ENCODE measurements around the gene C1orf159.

C1orf159 gene

GRCh38 chr1:1123581-1124507 lies 8.0 kb upstream of the C1orf159 start:
- Histone ChIP-seq H3K36me3 (ENCODE audit: control insufficient read depth, insufficient read depth, low read length) (no peaks in the 10 kb centered on the region), H3K4me1 (ENCODE audit: control insufficient read depth, insufficient read depth, low read length) (no peaks in the 10 kb centered on the region; the same call in 1 of the 2 replicates), H3K9me3 (ENCODE audit: control insufficient read depth, insufficient read depth, low read length) (no peaks in the 10 kb centered on the region), H3K27me3 (ENCODE audit: control insufficient read depth, insufficient read depth, low read length) (no peaks in the 10 kb centered on the region), H3K27ac (ENCODE audit: low read length) (no peak overlapping the region), H3K4me3 (ENCODE audit: low read length) (no peak overlapping the region)
- whole genome bisulfite sequencing (ENCODE audit: insufficient coverage, insufficient read length): no CpG with 5 or more reads among the region's 23 CpGs
- DNase-seq (ENCODE audit: low read depth, low spot score): no peak

- Histone ChIP-seq H3K4me1 (ENCODE audit: control insufficient read depth, insufficient read depth, low read length) (no peaks in the 10 kb centered on the region; the same call in 1 of the 2 replicates), H3K4me3 (ENCODE audit: low read length) (no peak overlapping the region), H3K9me3 (ENCODE audit: control insufficient read depth, insufficient read depth, low read length) (no peaks in the 10 kb centered on the region), H3K27me3 (ENCODE audit: control insufficient read depth, insufficient read depth, low read length) (no peaks in the 10 kb centered on the region), H3K27ac (ENCODE audit: low read length) (no peak overlapping the region), H3K36me3 (ENCODE audit: control insufficient read depth, insufficient read depth, low read length) (no peaks in the 10 kb centered on the region)
- WGBS (ENCODE audit: insufficient coverage, insufficient read length): no CpG with 5 or more reads among the region's 18 CpGs
- no peak for DNase-seq (ENCODE audit: low read depth, low spot score)
Observed at GRCh38 chr1:1122981-1123480, 7.1 kb upstream of the C1orf159 start.

GRCh38 chr1:1122078-1122811 lies 6.4 kb upstream of the C1orf159 start:
- peak; percentile 52 for DNase-seq (ENCODE audit: low read depth, low spot score)
- Histone ChIP-seq H3K4me3 (ENCODE audit: low read length) (no peak overlapping the region), H3K9me3 (ENCODE audit: control insufficient read depth, insufficient read depth, low read length) (no peaks in the 10 kb centered on the region), H3K4me1 (ENCODE audit: control insufficient read depth, insufficient read depth, low read length) (no peaks in the 10 kb centered on the region; the same call in 1 of the 2 replicates), H3K36me3 (ENCODE audit: control insufficient read depth, insufficient read depth, low read length) (no peaks in the 10 kb centered on the region), H3K27me3 (ENCODE audit: control insufficient read depth, insufficient read depth, low read length) (no peaks in the 10 kb centered on the region), H3K27ac (ENCODE audit: low read length) (no peak overlapping the region)
- WGBS (ENCODE audit: insufficient coverage, insufficient read length): no CpG with 5 or more reads among the region's 39 CpGs

- no peak for DNase-seq (ENCODE audit: low read depth, low spot score)
- H3K4me3 ChIP-seq (ENCODE audit: low read length): no peak overlapping the region
- no peaks in the 10 kb centered on the region for H3K9me3 ChIP-seq (ENCODE audit: control insufficient read depth, insufficient read depth, low read length)
- H3K36me3 ChIP-seq (ENCODE audit: control insufficient read depth, insufficient read depth, low read length): no peaks in the 10 kb centered on the region
- no peaks in the 10 kb centered on the region; the same call in 1 of the 2 replicates for H3K4me1 ChIP-seq (ENCODE audit: control insufficient read depth, insufficient read depth, low read length)
- no CpG with 5 or more reads among the region's 15 CpGs for whole genome bisulfite sequencing (ENCODE audit: insufficient coverage, insufficient read length)
- H3K27ac ChIP-seq (ENCODE audit: low read length): no peak overlapping the region
- no peaks in the 10 kb centered on the region for H3K27me3 ChIP-seq (ENCODE audit: control insufficient read depth, insufficient read depth, low read length)
Observed at GRCh38 chr1:1121611-1122077, 5.8 kb upstream of the C1orf159 start.

- Histone ChIP-seq H3K27ac (ENCODE audit: low read length) (no peak overlapping the region), H3K4me3 (ENCODE audit: low read length) (no peak overlapping the region), H3K27me3 (ENCODE audit: control insufficient read depth, insufficient read depth, low read length) (no peaks in the 10 kb centered on the region), H3K36me3 (ENCODE audit: control insufficient read depth, insufficient read depth, low read length) (no peaks in the 10 kb centered on the region), H3K9me3 (ENCODE audit: control insufficient read depth, insufficient read depth, low read length) (no peaks in the 10 kb centered on the region), H3K4me1 (ENCODE audit: control insufficient read depth, insufficient read depth, low read length) (no peaks in the 10 kb centered on the region; the same call in 1 of the 2 replicates)
- WGBS (ENCODE audit: insufficient coverage, insufficient read length): no CpG with 5 or more reads among the region's 25 CpGs
- no peak for DNase-seq (ENCODE audit: low read depth, low spot score)
Observed at GRCh38 chr1:1120866-1121591, 5.1 kb upstream of the C1orf159 start.

GRCh38 chr1:1120096-1120495 lies 4.2 kb upstream of the C1orf159 start:
- H3K4me3 ChIP-seq (ENCODE audit: low read length): no peak overlapping the region
- H3K27ac ChIP-seq (ENCODE audit: low read length): no peak overlapping the region
- no peaks in the 10 kb centered on the region for H3K9me3 ChIP-seq (ENCODE audit: control insufficient read depth, insufficient read depth, low read length)
- no peak for DNase-seq (ENCODE audit: low read depth, low spot score)
- WGBS (ENCODE audit: insufficient coverage, insufficient read length): no CpG with 5 or more reads among the region's 16 CpGs
- no peaks in the 10 kb centered on the region; the same call in 1 of the 2 replicates for H3K4me1 ChIP-seq (ENCODE audit: control insufficient read depth, insufficient read depth, low read length)
- no peaks in the 10 kb centered on the region for H3K36me3 ChIP-seq (ENCODE audit: control insufficient read depth, insufficient read depth, low read length)
- H3K27me3 ChIP-seq (ENCODE audit: control insufficient read depth, insufficient read depth, low read length): no peaks in the 10 kb centered on the region

GRCh38 chr1:1119272-1119890 lies 3.5 kb upstream of the C1orf159 start:
- Histone ChIP-seq H3K27me3 (ENCODE audit: control insufficient read depth, insufficient read depth, low read length) (no peaks in the 10 kb centered on the region), H3K4me1 (ENCODE audit: control insufficient read depth, insufficient read depth, low read length) (peaks cover under 1% of the 10 kb centered on the region), H3K9me3 (ENCODE audit: control insufficient read depth, insufficient read depth, low read length) (no peaks in the 10 kb centered on the region), H3K27ac (ENCODE audit: low read length) (no peak overlapping the region), H3K36me3 (ENCODE audit: control insufficient read depth, insufficient read depth, low read length) (no peaks in the 10 kb centered on the region), H3K4me3 (ENCODE audit: low read length) (no peak overlapping the region)
- DNase-seq (ENCODE audit: low read depth, low spot score): no peak
- WGBS (ENCODE audit: insufficient coverage, insufficient read length): 100% methylated on average over 3 of the region's 20 CpGs

- no peak for DNase-seq (ENCODE audit: low read depth, low spot score)
- H3K4me1 ChIP-seq (ENCODE audit: control insufficient read depth, insufficient read depth, low read length): peaks cover 2% of the 10 kb centered on the region; the same call in 1 of the 2 replicates
- H3K9me3 ChIP-seq (ENCODE audit: control insufficient read depth, insufficient read depth, low read length): no peaks in the 10 kb centered on the region
- no peak overlapping the region for H3K27ac ChIP-seq (ENCODE audit: low read length)
- H3K27me3 ChIP-seq (ENCODE audit: control insufficient read depth, insufficient read depth, low read length): no peaks in the 10 kb centered on the region
- no CpG with 5 or more reads among the region's 11 CpGs for WGBS (ENCODE audit: insufficient coverage, insufficient read length)
- H3K36me3 ChIP-seq (ENCODE audit: control insufficient read depth, insufficient read depth, low read length): no peaks in the 10 kb centered on the region
- H3K4me3 ChIP-seq (ENCODE audit: low read length): no peak overlapping the region
Observed at GRCh38 chr1:1118876-1119220, 3.0 kb upstream of the C1orf159 start.

GRCh38 chr1:1118011-1118875 lies 2.4 kb upstream of the C1orf159 start:
- Histone ChIP-seq H3K27me3 (ENCODE audit: control insufficient read depth, insufficient read depth, low read length) (no peaks in the 10 kb centered on the region), H3K36me3 (ENCODE audit: control insufficient read depth, insufficient read depth, low read length) (no peaks in the 10 kb centered on the region), H3K27ac (ENCODE audit: low read length) (no peak overlapping the region), H3K4me3 (ENCODE audit: low read length) (no peak overlapping the region), H3K9me3 (ENCODE audit: control insufficient read depth, insufficient read depth, low read length) (no peaks in the 10 kb centered on the region), H3K4me1 (ENCODE audit: control insufficient read depth, insufficient read depth, low read length) (peaks cover 2% of the 10 kb centered on the region; the same call in 1 of the 2 replicates)
- DNase-seq (ENCODE audit: low read depth, low spot score): no peak
- no CpG with 5 or more reads among the region's 33 CpGs for WGBS (ENCODE audit: insufficient coverage, insufficient read length)

All from iPS DF 6.9 (cell line).